K562 (cell line): ENCODE measurements around the gene DENND1A. TPM values are rescaled to one million over a fixed set of nuclear protein-coding genes. Genes with fewer than 3 reads are reported as not detected.

Source experiments
- ATAC-seq: fragments of 200-7000 bp; cut with Tn5 transposase; 3 replicates; pipeline ENCODE4 v1.9.1; 2020; ENCODE audit warnings: moderate library complexity
- BruUV-seq: library from RNA; stranded (reverse); fragments of 400-500 nt; replicated peaks from 2 replicates; lab custom pipeline; 2021; lab: Mats Ljungman, UMichigan
- CTCF ChIA-PET: fragments of 300-600 bp; formaldehyde crosslinking; extraction: SDS; loops from one replicate; lab custom pipeline; 2021; ENCODE audit warnings: low intra/inter-chr PET ratio; lab: Yijun Ruan, JAX
- POLR2A ChIA-PET: fragments of 300-600, 350-650 bp; sonication (Branson Sonifier 250); formaldehyde crosslinking; extraction: SDS; loops from one replicate; lab custom pipeline; 2021; ENCODE audit warnings: antibody characterized with exemption, inconsistent platforms; lab: Yijun Ruan, JAX
- DNase-seq, 4 experiments: peaks; one replicate each; pipeline versions ENCODE4 v3.0.0 to v3.0.0-alpha.2; 2011 to 2018; ENCODE audit warnings: low spot score in 3 of 4, mixed read lengths in 3 of 4; ENCODE audit errors: extremely low read depth in 1 of 4
- FAIRE-seq: peaks from 2 replicates; lab custom pipeline; 2011; peaks lifted over from hg19 to GRCh38; lab: Jason Lieb, UNC
- H2AFZ ChIP-seq: 2 replicates; pipeline ENCODE4 v1.6.0; 2011; ENCODE audit warnings: low read depth, low read length, control low read depth, inconsistent platforms
- H3K27ac ChIP-seq: fragments of 200-600 bp; 3 replicates; pipeline ENCODE4 v1.8.0; 2011; ENCODE audit warnings: low read depth, mild to moderate bottlenecking, control low read depth, inconsistent platforms, low read length, moderate library complexity, mixed read lengths; ENCODE audit errors: extremely low read depth
- H3K27me3 ChIP-seq, 2 experiments: fragments of 300-600 bp in 1 of 2; 2 replicates in 1 of 2; 3 replicates in 1 of 2; pipeline versions ENCODE4 v1.6.0 to v1.8.0; 2011; ENCODE audit warnings: inconsistent platforms in 2 of 2, low read length in 2 of 2, mild to moderate bottlenecking in 1 of 2, mixed read lengths in 1 of 2, moderate library complexity in 1 of 2; ENCODE audit not compliant: control insufficient read depth in 2 of 2, insufficient read depth in 2 of 2
- H3K36me3 ChIP-seq: fragments of 300-600 bp; 3 replicates; pipeline ENCODE4 v1.8.0; 2011; ENCODE audit warnings: mild to moderate bottlenecking, low read length, inconsistent platforms; ENCODE audit not compliant: control insufficient read depth, insufficient read depth
- H3K4me1 ChIP-seq, 2 experiments: fragments of 200-600 bp in 1 of 2; replicated peaks in 1 of 2; 2 replicates in 1 of 2; 3 replicates in 1 of 2; pipeline versions ENCODE4 v1.5.1 to v1.8.0; 2011; ENCODE audit warnings: inconsistent platforms in 2 of 2, low read length in 2 of 2, mild to moderate bottlenecking in 1 of 2, mixed read lengths in 1 of 2, moderate library complexity in 1 of 2; ENCODE audit not compliant: control insufficient read depth in 2 of 2, insufficient read depth in 2 of 2
- H3K4me2 ChIP-seq: 2 replicates; pipeline ENCODE4 v1.6.1; 2011; ENCODE audit warnings: low read length, control low read depth, inconsistent platforms, mixed read lengths; ENCODE audit not compliant: insufficient read depth
- H3K4me3 ChIP-seq: fragments of 200-600 bp; sonication (generic), shearing (Covaris generic); 2 replicates; pipeline ENCODE4 v1.5.1; 2016; ENCODE audit warnings: control low read depth, inconsistent platforms
- H3K79me2 ChIP-seq: fragments of 200-600 bp; 3 replicates; pipeline ENCODE4 v1.8.0; 2011; ENCODE audit warnings: low read length, inconsistent platforms; ENCODE audit not compliant: control insufficient read depth, insufficient read depth
- H3K9ac ChIP-seq, 2 experiments: 2 replicates each; pipeline versions ENCODE4 v1.6.0 to v1.6.1; 2011; ENCODE audit warnings: low read depth in 2 of 2, low read length in 2 of 2, control low read depth in 1 of 2, inconsistent platforms in 1 of 2, mild to moderate bottlenecking in 1 of 2, mixed read lengths in 1 of 2; ENCODE audit not compliant: insufficient read depth in 1 of 2
- H3K9me1 ChIP-seq: one replicate; pipeline ENCODE4 v1.6.0; 2011; ENCODE audit warnings: inconsistent platforms, mild to moderate bottlenecking, low read length, moderate library complexity; ENCODE audit not compliant: control insufficient read depth, insufficient read depth
- H3K9me3 ChIP-seq: replicated peaks from 2 replicates; pipeline ENCODE4 v1.5.1; 2011; ENCODE audit warnings: low read depth, low read length, inconsistent platforms; ENCODE audit not compliant: control insufficient read depth, insufficient read depth
- H4K20me1 ChIP-seq: replicated peaks from 2 replicates; pipeline ENCODE4 v1.6.1; 2011; ENCODE audit warnings: low read length, inconsistent platforms, mixed read lengths; ENCODE audit not compliant: control insufficient read depth, insufficient read depth
- ATF7 ChIP-seq: fragments of 450-650 bp; IDR thresholded peaks from 2 replicates; pipeline ENCODE4 v1.7.1; 2014; ENCODE audit warnings: mild to moderate bottlenecking, moderate library complexity
- DMBX1 ChIP-seq: fragments of 250-450 bp; sonication (Bioruptor Pico); IDR thresholded peaks from 2 replicates; pipeline ENCODE4 v1.8.0; 2022; ENCODE audit warnings: inconsistent platforms, mild to moderate bottlenecking, moderate library complexity, borderline replicate concordance
- HES1 ChIP-seq: fragments of 450-650 bp; IDR thresholded peaks from 2 replicates; pipeline ENCODE4 v1.6.1; 2016; ENCODE audit warnings: low read depth, mild to moderate bottlenecking, moderate library complexity
- PCBP2 ChIP-seq: fragments of 200-400 bp; formaldehyde crosslinking; IDR thresholded peaks from 2 replicates; pipeline ENCODE4 v1.6.1; 2018; ENCODE audit warnings: low read length, low read depth, mild to moderate bottlenecking, moderate library complexity; ENCODE audit not compliant: poor library complexity, severe bottlenecking
- SIX5 ChIP-seq, 2 experiments: IDR thresholded peaks; 2 replicates each; pipeline ENCODE4 v1.6.1; 2011; ENCODE audit warnings: low read length in 2 of 2, borderline replicate concordance in 1 of 2, low read depth in 1 of 2, mild to moderate bottlenecking in 1 of 2, moderate library complexity in 1 of 2; ENCODE audit not compliant: insufficient read depth in 1 of 2
- SP1 ChIP-seq: sonication (generic); formaldehyde crosslinking; IDR thresholded peaks from 2 replicates; pipeline ENCODE4 v1.8.1; 2022; ENCODE audit warnings: mild to moderate bottlenecking, missing genetic modification reagents
- XRCC5 ChIP-seq: fragments of 200-400 bp; formaldehyde crosslinking; IDR thresholded peaks from 2 replicates; pipeline ENCODE4 v1.6.1; 2017; ENCODE audit warnings: low read depth, mild to moderate bottlenecking, low read length
- ZNF124 ChIP-seq: sonication (generic); formaldehyde crosslinking; IDR thresholded peaks from 2 replicates; pipeline ENCODE4 v1.8.1; 2022; ENCODE audit warnings: missing genetic modification reagents
- ZNF134 ChIP-seq: fragments of 250-450 bp; sonication (Bioruptor Pico); conservative IDR thresholded peaks from 2 replicates; pipeline ENCODE4 v1.4.0; 2020
- WGBS: fragments of 100-300 bp; shearing (Covaris generic); methylation state at CpG from one replicate; pipeline ENCODE4 v1.1.6; 2016; ENCODE audit warnings: low coverage, mixed read lengths; ENCODE audit not compliant: insufficient coverage; ENCODE audit errors: missing lambda C conversion rate; 5-methylcytosine and 5-hydroxymethylcytosine counted together
- in situ Hi-C: fragments of 300-500 bp; cut with MboI; formaldehyde crosslinking; loops from 4 replicates; pipeline ENCODE4 v1.15.0; 2018; ENCODE audit warnings: inconsistent platforms, mixed read lengths
- intact Hi-C: fragments of 100-400 bp; cut with micrococcal nuclease; formaldehyde crosslinking; loops from 2 replicates; pipeline ENCODE4 v1.14.2; 2022
- polyA plus RNA-seq, 8 experiments: library from polyadenylated mRNA; depleted of rRNA in 4 of 8; stranded (reverse) in 5 of 8; unstranded in 3 of 8; fragments of >200 nt; fragmentation: Nextera tagmentation in 2 of 8; fragmentation: Illumina TruSeq in 1 of 8; extraction: Ambion mirVana in 2 of 8; extraction: Trizol in 1 of 8; gene quantifications; 2 replicates each; pipeline versions ENCODE4 v1.2.1 to v1.2.3, GENCODE V29; 2011 to 2014; ENCODE audit warnings: inconsistent platforms in 1 of 8, missing spikeins in 1 of 8
- total RNA-seq, 7 experiments: library from RNA; depleted of rRNA in 6 of 7; stranded (reverse); fragments of >200 nt in 6 of 7; fragmentation: Illumina TruSeq in 2 of 7; extraction: Trizol in 2 of 7; gene quantifications; 2 replicates each; pipeline versions ENCODE4 v1.2.1 to v1.2.3, GENCODE V29; 2011 to 2021; ENCODE audit warnings: low replicate concordance in 1 of 7
- TF ChIP-seq, protein P1 (sequence below): fragments of 250-450 bp; sonication (Bioruptor Pico); IDR thresholded peaks from 2 replicates; pipeline ENCODE4 v1.8.0; 2021; ENCODE audit warnings: moderate library complexity, mild to moderate bottlenecking, inconsistent platforms

The DENND1A gene
- total and polyA plus RNA-seq, 9 of the 15 experiments (the other 6 are each of a cell fraction or from before 2014, with no cell fraction given), result 7.6 to 29.5 (median 15.7) TPM

DNA sequence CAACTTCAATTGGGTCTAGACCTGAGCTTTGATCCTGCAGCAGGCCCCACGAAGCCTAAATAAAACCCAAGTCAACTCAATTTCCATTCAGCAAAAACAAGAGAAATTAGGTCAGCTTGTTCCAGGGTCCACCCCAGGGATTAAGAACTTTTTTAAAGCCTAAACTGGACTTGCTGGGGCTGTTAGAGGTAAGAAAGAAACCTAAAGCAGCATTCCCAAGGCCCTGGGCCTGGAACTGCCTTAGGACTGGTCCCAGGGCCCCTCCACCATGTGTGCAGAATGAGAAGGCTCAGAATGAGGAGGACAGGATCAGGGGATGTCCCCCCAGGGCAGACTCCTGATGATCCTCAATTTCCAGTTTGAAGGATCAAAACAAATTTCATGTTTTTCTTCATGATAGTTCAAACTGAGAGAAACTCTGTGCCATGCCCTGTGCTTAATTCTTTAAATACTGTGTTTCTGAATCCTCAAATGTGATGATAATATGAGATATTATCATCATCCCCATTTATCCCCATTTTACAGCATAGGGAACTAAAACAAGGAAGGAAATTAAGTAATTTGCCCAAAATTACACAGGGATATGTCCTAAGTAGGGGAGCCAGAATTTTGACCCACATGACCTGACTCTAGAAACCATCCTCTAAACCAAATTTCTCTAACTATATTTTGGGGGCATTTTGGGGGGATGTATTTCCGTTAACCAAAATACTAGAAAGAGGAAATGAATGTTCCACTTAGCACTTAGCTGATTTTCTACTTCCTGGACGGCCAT lies 64.5 kb downstream of the DENND1A start:
- POLR2A ChIA-PET, result interaction anchor here (0.6 to 0.7 kb wide), 2 partner anchors 42 to 288 kb away, joined by 3 read pairs; no protein-coding TSS in a partner anchor
- no peak for FAIRE-seq

More for the DNA sequence above, 64.5 kb downstream of the DENND1A start:
- Histone ChIP-seq H2AFZ (no peak overlapping the region), H3K79me2 (no peaks in the 10 kb centered on the region), H3K4me1 (no peaks in the 10 kb centered on the region; a peak in 1 of 5 replicates), H3K4me3 (no peak overlapping the region), H4K20me1 (no peaks in the 10 kb centered on the region), H3K27me3 (no peaks in the 10 kb centered on the region), H3K27ac (no peak overlapping the region), H3K9me1 (no peaks in the 10 kb centered on the region), H3K9ac (no peak overlapping the region), H3K36me3 (no peaks in the 10 kb centered on the region), H3K4me2 (no peak overlapping the region), H3K9me3 (no peaks in the 10 kb centered on the region)
- DNase-seq, result no peak
- TF ChIP-seq PCBP2, result no peak
- TF ChIP-seq DMBX1 (CRISPR knock-in tag), result no peak
- no peak for TF ChIP-seq HES1
- TF ChIP-seq XRCC5, result no peak
- TF ChIP-seq ATF7, result no peak
- TF ChIP-seq SIX5 (IDR thresholded peaks at IDR 0.05; ENCODE audit: borderline replicate concordance in 1 of 2, insufficient read depth in 1 of 2, low read depth in 1 of 2, low read length in 2 of 2), result no peak
- no peak for TF ChIP-seq ZNF134 (CRISPR knock-in tag)
- TF ChIP-seq, protein P1, sequence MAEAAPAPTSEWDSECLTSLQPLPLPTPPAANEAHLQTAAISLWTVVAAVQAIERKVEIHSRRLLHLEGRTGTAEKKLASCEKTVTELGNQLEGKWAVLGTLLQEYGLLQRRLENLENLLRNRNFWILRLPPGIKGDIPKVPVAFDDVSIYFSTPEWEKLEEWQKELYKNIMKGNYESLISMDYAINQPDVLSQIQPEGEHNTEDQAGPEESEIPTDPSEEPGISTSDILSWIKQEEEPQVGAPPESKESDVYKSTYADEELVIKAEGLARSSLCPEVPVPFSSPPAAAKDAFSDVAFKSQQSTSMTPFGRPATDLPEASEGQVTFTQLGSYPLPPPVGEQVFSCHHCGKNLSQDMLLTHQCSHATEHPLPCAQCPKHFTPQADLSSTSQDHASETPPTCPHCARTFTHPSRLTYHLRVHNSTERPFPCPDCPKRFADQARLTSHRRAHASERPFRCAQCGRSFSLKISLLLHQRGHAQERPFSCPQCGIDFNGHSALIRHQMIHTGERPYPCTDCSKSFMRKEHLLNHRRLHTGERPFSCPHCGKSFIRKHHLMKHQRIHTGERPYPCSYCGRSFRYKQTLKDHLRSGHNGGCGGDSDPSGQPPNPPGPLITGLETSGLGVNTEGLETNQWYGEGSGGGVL, result no peak
- no peak for TF ChIP-seq ZNF124 (CRISPR knock-in tag)
- no peak for TF ChIP-seq SP1 (CRISPR knock-in tag)
- 77% methylated on average over 3 of the region's 3 CpGs for WGBS
- CTCF ChIA-PET, result no interaction called here
- ATAC-seq, result no peak
- intact Hi-C loops, result no loop called here
- BruUV-seq, result no TSS peak
- in situ Hi-C loops, result no loop called here
